ENCODE measurements around the gene HMGCR.
A peak's percentile ranks its signal among the peaks of the same experiment; 100 is the strongest.

Gene HMGCR

GRCh38 chr5:75384218-75384617 lies 47.2 kb downstream of the HMGCR start:
- DNase-seq = no peak

- DNase-seq = no peak
These were observed 50.8 kb downstream of the HMGCR start for GRCh38 chr5:75387806-75388205.

- no peak for DNase-seq
These were observed 52.4 kb downstream of the HMGCR start for GRCh38 chr5:75389430-75389829.

GRCh38 chr5:75395277-75395676 lies 58.3 kb downstream of the HMGCR start:
- no peak for DNase-seq

GRCh38 chr5:75405296-75405695 lies 68.3 kb downstream of the HMGCR start:
- peak; percentile 6 for DNase-seq

Measured in fibroblast of skin of abdomen (primary cell).